Measurements from ENCODE around the gene SETD1B. TPM values are rescaled to one million over a fixed set of nuclear protein-coding genes. Genes with fewer than 3 reads are reported as not detected.
A peak's percentile ranks its signal among the peaks of the same experiment; 100 is the strongest.
"Not testable (repeated sequence)": the region's sequence is repeated elsewhere in the genome, so short reads cannot be mapped to it uniquely, and the experiment has no call there.

The SETD1B gene
- total RNA-seq, 2 experiments from 2014 or later, result 13.7 to 14.0 TPM

- ChIA-PET CTCF (interaction anchor here (0.7 kb wide), 1 partner anchor 538 kb away, joined by 3 read pairs; no protein-coding TSS in a partner anchor), POLR2A (no interaction called here)
- no peak for DNase-seq
- no peaks in the 10 kb centered on the region for H3K27me3 Mint-ChIP-seq
- H3K36me3 Mint-ChIP-seq (ENCODE audit: low read depth), result no peaks in the 10 kb centered on the region
- no peaks in the 10 kb centered on the region for H3K4me1 Mint-ChIP-seq
- no peak for ATAC-seq
- intact Hi-C loops (cut with DNase I, micrococcal nuclease), result no loop called here
- H3K9me3 Mint-ChIP-seq (ENCODE audit: low read depth), result no peaks in the 10 kb centered on the region
- no peak within 1 kb of the TSS for H3K27ac Mint-ChIP-seq
- H3K4me3 Mint-ChIP-seq, result no peak within 1 kb of the TSS
Measured at GRCh38 chr12:121858662-121859572, 55.1 kb downstream of the SETD1B start, which contains the start of gene HPD. Gene HPD (minus strand): TSS chr12:121858859. CDS start chr12:121858823, 36 bp downstream.

- intact Hi-C loops (cut with DNase I, micrococcal nuclease), result no loop called here
- Mint-ChIP-seq H3K27me3 (no peaks in the 10 kb centered on the region), H3K4me1 (no peaks in the 10 kb centered on the region), H3K27ac (no peak overlapping the region), H3K4me3 (no peak overlapping the region), H3K36me3 (ENCODE audit: low read depth) (no peaks in the 10 kb centered on the region), H3K9me3 (ENCODE audit: low read depth) (no peaks in the 10 kb centered on the region)
- ATAC-seq (no peak), DNase-seq (no peak)
- POLR2A ChIA-PET, result no interaction called here
- CTCF ChIA-PET, result no interaction called here
Measured at GRCh38 chr12:121860257-121860656, 56.4 kb downstream of the SETD1B start.

- CTCF ChIA-PET, result not testable (repeated sequence)
Measured at GRCh38 chr12:121860699-121861098, 56.9 kb downstream of the SETD1B start.

GRCh38 chr12:121861636-121862254 lies 57.9 kb downstream of the SETD1B start:
- H3K36me3 Mint-ChIP-seq (ENCODE audit: low read depth), result no peaks in the 10 kb centered on the region
- no peak overlapping the region for H3K27ac Mint-ChIP-seq
- no peaks in the 10 kb centered on the region for H3K9me3 Mint-ChIP-seq (ENCODE audit: low read depth)
- DNase-seq (no peak), ATAC-seq (no peak)
- no peak overlapping the region for H3K4me3 Mint-ChIP-seq
- POLR2A ChIA-PET, result interaction anchor here (0.7 kb wide), 2 partner anchors 49 to 80 kb away, joined by 3 read pairs; no protein-coding TSS in a partner anchor
- no peaks in the 10 kb centered on the region for H3K27me3 Mint-ChIP-seq
- intact Hi-C loops (cut with DNase I, micrococcal nuclease), result no loop called here
- CTCF ChIA-PET, result no interaction called here
- H3K4me1 Mint-ChIP-seq, result no peaks in the 10 kb centered on the region

More at GRCh38 chr12:121860699-121861098, 56.9 kb downstream of the SETD1B start:
- H3K4me3 Mint-ChIP-seq; DNase-seq; H3K36me3 Mint-ChIP-seq (ENCODE audit: low read depth); intact Hi-C loops (cut with DNase I, micrococcal nuclease); H3K4me1 Mint-ChIP-seq; H3K27ac Mint-ChIP-seq; H3K27me3 Mint-ChIP-seq; POLR2A ChIA-PET; H3K9me3 Mint-ChIP-seq (ENCODE audit: low read depth); ATAC-seq: not testable (repeated sequence)

- Mint-ChIP-seq H3K9me3 (ENCODE audit: low read depth) (no peaks in the 10 kb centered on the region), H3K4me3 (no peak overlapping the region), H3K27ac (no peak overlapping the region), H3K4me1 (no peaks in the 10 kb centered on the region), H3K36me3 (ENCODE audit: low read depth) (no peaks in the 10 kb centered on the region), H3K27me3 (no peaks in the 10 kb centered on the region)
- ChIA-PET POLR2A (no interaction called here), CTCF (interaction anchor here (0.7 to 0.8 kb wide), 2 partner anchors 52 to 185 kb away, joined by 3 read pairs; partner anchors contain the start of gene CFAP251)
- intact Hi-C loops (cut with DNase I, micrococcal nuclease), result no loop called here
- ATAC-seq (no peak), DNase-seq (no peak)
Measured at GRCh38 chr12:121866331-121866730, 62.5 kb downstream of the SETD1B start.

- H3K9me3 Mint-ChIP-seq (ENCODE audit: low read depth); H3K4me1 Mint-ChIP-seq; H3K4me3 Mint-ChIP-seq; ATAC-seq; DNase-seq; H3K27ac Mint-ChIP-seq; POLR2A ChIA-PET; intact Hi-C loops (cut with DNase I, micrococcal nuclease); H3K27me3 Mint-ChIP-seq; H3K36me3 Mint-ChIP-seq (ENCODE audit: low read depth): not testable (repeated sequence)
- CTCF ChIA-PET, result interaction anchor here (0.5 to 0.6 kb wide), 2 partner anchors 13 to 30 kb away, joined by 3 to 4 read pairs; no protein-coding TSS in a partner anchor
Measured at GRCh38 chr12:121869229-121869628, 65.4 kb downstream of the SETD1B start.

GRCh38 chr12:121871467-121871866 lies 67.7 kb downstream of the SETD1B start:
- H3K4me1 Mint-ChIP-seq, result peaks cover 5% of the 10 kb centered on the region
- CTCF ChIA-PET, result interaction anchor here (0.6 to 1.0 kb wide), 2 partner anchors 16 to 259 kb away, joined by 3 read pairs; no protein-coding TSS in a partner anchor
- no peaks in the 10 kb centered on the region for H3K9me3 Mint-ChIP-seq (ENCODE audit: low read depth)
- H3K27ac Mint-ChIP-seq, result no peak overlapping the region
- H3K36me3 Mint-ChIP-seq (ENCODE audit: low read depth), result no peaks in the 10 kb centered on the region
- H3K4me3 Mint-ChIP-seq, result no peak overlapping the region
- intact Hi-C loops (cut with DNase I, micrococcal nuclease), result no loop called here
- no peak for ATAC-seq
- no peaks in the 10 kb centered on the region for H3K27me3 Mint-ChIP-seq
- POLR2A ChIA-PET, result no interaction called here
- no peak for DNase-seq

GRCh38 chr12:121872546-121873215 lies 68.9 kb downstream of the SETD1B start:
- peaks cover 5% of the 10 kb centered on the region for H3K4me1 Mint-ChIP-seq
- no peaks in the 10 kb centered on the region for H3K36me3 Mint-ChIP-seq (ENCODE audit: low read depth)
- POLR2A ChIA-PET, result no interaction called here
- CTCF ChIA-PET, result interaction anchor here (0.5 to 1.5 kb wide), 5 partner anchors 15 to 61 kb away, joined by 3 read pairs; partner anchors contain the start of genes CFAP251 and PSMD9
- peak; percentile 91 for ATAC-seq
- H3K27ac Mint-ChIP-seq, result peak overlapping the region; percentile 21
- H3K27me3 Mint-ChIP-seq, result no peaks in the 10 kb centered on the region
- intact Hi-C loops (cut with DNase I, micrococcal nuclease), result no loop called here
- no peaks in the 10 kb centered on the region for H3K9me3 Mint-ChIP-seq (ENCODE audit: low read depth)
- no peak overlapping the region for H3K4me3 Mint-ChIP-seq
- peak; percentile 52 for DNase-seq

GRCh38 chr12:121873216-121873569 lies 69.4 kb downstream of the SETD1B start:
- ChIA-PET CTCF (interaction anchor here (1.0 to 1.5 kb wide), 4 partner anchors 15 to 61 kb away, joined by 3 read pairs; partner anchors contain the start of genes CFAP251 and PSMD9), POLR2A (no interaction called here)
- no peaks in the 10 kb centered on the region for H3K9me3 Mint-ChIP-seq (ENCODE audit: low read depth)
- no peaks in the 10 kb centered on the region for H3K36me3 Mint-ChIP-seq (ENCODE audit: low read depth)
- intact Hi-C loops (cut with DNase I, micrococcal nuclease), result no loop called here
- no peak overlapping the region for H3K27ac Mint-ChIP-seq
- DNase-seq (no peak), ATAC-seq (no peak)
- no peak overlapping the region for H3K4me3 Mint-ChIP-seq
- no peaks in the 10 kb centered on the region for H3K27me3 Mint-ChIP-seq
- peaks cover 5% of the 10 kb centered on the region for H3K4me1 Mint-ChIP-seq

- intact Hi-C loops (cut with DNase I, micrococcal nuclease), result no loop called here
- ChIA-PET POLR2A (no interaction called here), CTCF (interaction anchor here (0.8 to 1.5 kb wide), 3 partner anchors 37 to 176 kb away, joined by 3 read pairs; no protein-coding TSS in a partner anchor)
- ATAC-seq (no peak), DNase-seq (no peak)
- H3K9me3 Mint-ChIP-seq (ENCODE audit: low read depth), result no peaks in the 10 kb centered on the region
- H3K4me3 Mint-ChIP-seq, result no peak overlapping the region
- no peak overlapping the region for H3K27ac Mint-ChIP-seq
- no peaks in the 10 kb centered on the region for H3K27me3 Mint-ChIP-seq
- no peaks in the 10 kb centered on the region for H3K36me3 Mint-ChIP-seq (ENCODE audit: low read depth)
- peaks cover 5% of the 10 kb centered on the region for H3K4me1 Mint-ChIP-seq
Measured at GRCh38 chr12:121874071-121874470, 70.3 kb downstream of the SETD1B start.

- DNase-seq (no peak), ATAC-seq (no peak)
- intact Hi-C loops (cut with DNase I, micrococcal nuclease), result no loop called here
- CTCF ChIA-PET, result interaction anchor here (0.6 kb wide), 1 partner anchor 153 kb away, joined by 3 read pairs; no protein-coding TSS in a partner anchor
- no peak overlapping the region for H3K27ac Mint-ChIP-seq
- no peak overlapping the region for H3K4me3 Mint-ChIP-seq
- peaks cover 5% of the 10 kb centered on the region for H3K4me1 Mint-ChIP-seq
- no peaks in the 10 kb centered on the region for H3K27me3 Mint-ChIP-seq
- H3K36me3 Mint-ChIP-seq (ENCODE audit: low read depth), result no peaks in the 10 kb centered on the region
- no peaks in the 10 kb centered on the region for H3K9me3 Mint-ChIP-seq (ENCODE audit: low read depth)
- POLR2A ChIA-PET, result no interaction called here
Measured at GRCh38 chr12:121875582-121875981, 71.8 kb downstream of the SETD1B start.
